HG03342 (cell line): ENCODE data around the gene C10orf95.
"Not testable (repeated sequence)": the region's sequence is repeated elsewhere in the genome, so short reads cannot be mapped to it uniquely, and the experiment has no call there.

ENCODE experiments used
- ATAC-seq: cut with Tn5 transposase; IDR thresholded peaks from one replicate; pipeline ENCODE4 v1.9.1; 2021; ENCODE audit warnings: mild to moderate bottlenecking, moderate library complexity; ENCODE audit not compliant: unreplicated experiment

The C10orf95 gene

GRCh38 chr10:102451105-102451969 lies at the start of gene C10orf95:
TSS of gene C10orf95 (minus strand) at chr10:102451543. CDS start at chr10:102451093, 450 bp downstream.
- ATAC-seq = no peak

- ATAC-seq = not testable (repeated sequence)
Measured at GRCh38 chr10:102500686-102501085, 49.3 kb upstream of the C10orf95 start.

- no peak for ATAC-seq
Measured at GRCh38 chr10:102499356-102499755, 48.0 kb upstream of the C10orf95 start.

- no peak for ATAC-seq
Measured at GRCh38 chr10:102497545-102497944, 46.2 kb upstream of the C10orf95 start.

- no peak for ATAC-seq
Measured at GRCh38 chr10:102493771-102494170, 42.4 kb upstream of the C10orf95 start.

GRCh38 chr10:102492983-102493382 lies 41.6 kb upstream of the C10orf95 start:
- ATAC-seq = no peak

GRCh38 chr10:102492344-102492939 lies 41.1 kb upstream of the C10orf95 start:
- no peak for ATAC-seq

GRCh38 chr10:102491136-102491535 lies 39.8 kb upstream of the C10orf95 start:
- no peak for ATAC-seq

- ATAC-seq = no peak
Measured at GRCh38 chr10:102485093-102485784, 33.9 kb upstream of the C10orf95 start.

GRCh38 chr10:102484021-102484420 lies 32.7 kb upstream of the C10orf95 start:
- ATAC-seq = no peak

GRCh38 chr10:102480396-102480795 lies 29.1 kb upstream of the C10orf95 start:
- ATAC-seq = no peak

GRCh38 chr10:102479651-102480050 lies 28.3 kb upstream of the C10orf95 start:
- ATAC-seq = no peak

- no peak for ATAC-seq
Measured at GRCh38 chr10:102476466-102477141, 25.3 kb upstream of the C10orf95 start.

GRCh38 chr10:102475451-102476040 lies 24.2 kb upstream of the C10orf95 start:
- no peak for ATAC-seq

GRCh38 chr10:102473445-102474331 lies 22.3 kb upstream of the C10orf95 start:
- ATAC-seq = no peak

- no peak for ATAC-seq
Measured at GRCh38 chr10:102470579-102471546, 19.5 kb upstream of the C10orf95 start.

GRCh38 chr10:102468683-102469082 lies 17.3 kb upstream of the C10orf95 start:
- ATAC-seq = no peak

- no peak for ATAC-seq
Measured at GRCh38 chr10:102467971-102468438, 16.7 kb upstream of the C10orf95 start.
